Limb (tissue), 2 donors: ENCODE measurements around the gene GLE1.

Source experiments
- DNase-seq, 2 donors: peaks; one replicate each; pipeline ENCODE4 v3.0.0-alpha.2; 2016; ENCODE audit errors: extremely low spot score in 2 of 2

GLE1 gene, protein sequence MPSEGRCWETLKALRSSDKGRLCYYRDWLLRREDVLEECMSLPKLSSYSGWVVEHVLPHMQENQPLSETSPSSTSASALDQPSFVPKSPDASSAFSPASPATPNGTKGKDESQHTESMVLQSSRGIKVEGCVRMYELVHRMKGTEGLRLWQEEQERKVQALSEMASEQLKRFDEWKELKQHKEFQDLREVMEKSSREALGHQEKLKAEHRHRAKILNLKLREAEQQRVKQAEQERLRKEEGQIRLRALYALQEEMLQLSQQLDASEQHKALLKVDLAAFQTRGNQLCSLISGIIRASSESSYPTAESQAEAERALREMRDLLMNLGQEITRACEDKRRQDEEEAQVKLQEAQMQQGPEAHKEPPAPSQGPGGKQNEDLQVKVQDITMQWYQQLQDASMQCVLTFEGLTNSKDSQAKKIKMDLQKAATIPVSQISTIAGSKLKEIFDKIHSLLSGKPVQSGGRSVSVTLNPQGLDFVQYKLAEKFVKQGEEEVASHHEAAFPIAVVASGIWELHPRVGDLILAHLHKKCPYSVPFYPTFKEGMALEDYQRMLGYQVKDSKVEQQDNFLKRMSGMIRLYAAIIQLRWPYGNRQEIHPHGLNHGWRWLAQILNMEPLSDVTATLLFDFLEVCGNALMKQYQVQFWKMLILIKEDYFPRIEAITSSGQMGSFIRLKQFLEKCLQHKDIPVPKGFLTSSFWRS

DNA sequence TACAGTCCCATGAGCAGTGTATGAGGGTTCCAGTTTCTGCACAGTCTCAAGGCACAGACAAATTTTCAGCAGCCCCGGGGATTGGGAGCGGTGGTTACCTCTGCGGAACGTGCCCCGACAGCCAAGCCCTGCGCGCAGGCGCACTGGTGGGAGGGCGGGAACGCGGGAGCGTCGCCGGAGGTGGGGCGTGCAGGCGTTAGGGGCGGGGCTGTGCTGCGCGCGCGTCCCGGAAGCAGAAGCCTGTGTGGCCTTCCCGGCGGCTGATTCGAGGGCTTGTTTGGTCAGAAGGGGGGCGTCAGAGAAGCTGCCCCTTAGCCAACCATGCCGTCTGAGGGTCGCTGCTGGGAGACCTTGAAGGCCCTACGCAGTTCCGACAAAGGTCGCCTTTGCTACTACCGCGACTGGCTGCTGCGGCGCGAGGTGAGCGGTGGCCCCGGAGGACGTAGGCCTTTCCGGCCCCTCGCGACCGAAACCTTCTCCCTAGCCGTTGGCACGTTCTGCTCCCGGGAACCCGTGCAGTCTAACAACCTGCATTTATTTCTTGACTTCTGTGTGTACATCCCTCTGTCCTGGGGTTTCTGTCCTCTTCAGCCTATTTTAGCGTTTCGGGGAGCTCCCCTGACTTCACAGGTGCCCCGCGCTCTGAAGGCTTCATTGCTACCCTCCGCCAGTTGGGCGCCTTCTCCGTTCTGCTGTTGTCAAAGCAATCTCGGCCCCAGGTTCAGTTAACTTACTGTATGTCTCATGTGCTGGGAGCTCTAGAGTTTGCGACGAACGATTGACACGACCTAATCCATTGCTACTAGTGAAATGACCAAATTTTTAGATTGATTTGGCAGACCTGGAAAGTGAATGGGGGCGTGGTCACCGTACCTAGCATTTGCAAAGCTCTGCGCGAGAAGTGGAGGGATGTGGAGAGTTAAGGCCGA, at the start of gene GLE1:
GLE1 (plus strand) TSS at position 235 of the 929 bp plus-strand sequence; CDS start at position 322, 87 bp downstream.
- DNase-seq = peak; percentile 96 to 98

DNA sequence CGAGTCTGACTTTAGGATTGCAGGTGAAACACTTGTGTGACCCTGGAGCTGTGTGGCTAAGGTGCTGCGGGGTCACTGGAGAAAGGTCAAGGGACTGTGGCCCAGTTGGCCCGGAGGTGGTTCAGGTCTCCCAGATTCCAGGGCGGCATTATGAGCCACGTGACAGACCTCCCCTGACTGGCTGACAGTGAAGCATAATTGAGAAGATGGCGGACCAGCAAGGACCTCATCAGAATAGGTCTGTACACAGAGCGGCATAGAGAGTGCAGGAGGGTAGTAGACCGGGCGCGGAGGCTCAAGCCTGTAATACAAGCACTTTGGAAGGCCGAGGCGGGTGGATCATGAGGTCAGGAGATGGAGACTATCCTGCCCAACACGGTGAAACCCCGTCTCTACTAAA, 49.5 kb upstream of the GLE1 start:
- no peak for DNase-seq

DNA sequence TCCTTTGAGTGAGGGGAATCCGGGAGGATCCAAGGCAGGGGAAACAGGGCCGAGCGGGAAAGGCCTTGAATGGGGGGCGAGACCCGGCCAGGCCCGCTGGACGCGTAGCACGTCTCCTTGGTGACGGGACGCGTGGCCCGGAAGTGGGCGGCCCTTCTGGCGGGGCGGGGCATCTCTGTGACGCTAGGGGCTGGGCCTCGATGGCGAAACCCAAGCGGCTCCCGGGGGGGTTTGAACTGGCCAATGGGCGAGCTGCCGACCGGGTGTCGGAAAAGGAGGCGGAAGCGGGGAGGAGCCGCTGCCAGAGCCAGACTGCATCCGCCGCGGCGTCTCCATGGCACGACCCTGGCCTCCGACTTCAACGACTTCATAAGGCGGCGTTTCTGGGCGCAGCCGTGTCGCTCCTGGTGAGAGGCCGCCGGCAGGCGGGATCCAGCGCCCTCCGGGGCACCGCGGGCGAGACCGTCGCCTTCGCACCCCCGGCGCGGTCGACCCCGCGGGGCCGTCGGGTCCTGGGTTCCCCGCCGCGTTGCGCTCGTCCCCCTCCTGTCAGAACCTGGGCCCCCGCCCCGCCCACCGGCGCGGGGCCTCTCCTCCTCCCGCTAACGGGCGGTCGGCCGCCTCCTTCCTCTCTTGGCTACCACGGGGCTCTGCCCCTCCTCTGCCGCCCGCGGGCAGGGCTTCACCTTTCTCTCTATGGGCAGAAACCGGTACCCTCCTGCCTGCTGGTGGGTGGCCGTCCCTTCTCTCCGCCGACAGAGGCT, 48.5 kb upstream of the GLE1 start, which contains the start of gene ODF2:
ODF2 (plus strand) TSS at position 158 of the 764 bp plus-strand sequence; CDS start at position 244, 86 bp downstream.
- peak; percentile 97 to 99 for DNase-seq

DNA sequence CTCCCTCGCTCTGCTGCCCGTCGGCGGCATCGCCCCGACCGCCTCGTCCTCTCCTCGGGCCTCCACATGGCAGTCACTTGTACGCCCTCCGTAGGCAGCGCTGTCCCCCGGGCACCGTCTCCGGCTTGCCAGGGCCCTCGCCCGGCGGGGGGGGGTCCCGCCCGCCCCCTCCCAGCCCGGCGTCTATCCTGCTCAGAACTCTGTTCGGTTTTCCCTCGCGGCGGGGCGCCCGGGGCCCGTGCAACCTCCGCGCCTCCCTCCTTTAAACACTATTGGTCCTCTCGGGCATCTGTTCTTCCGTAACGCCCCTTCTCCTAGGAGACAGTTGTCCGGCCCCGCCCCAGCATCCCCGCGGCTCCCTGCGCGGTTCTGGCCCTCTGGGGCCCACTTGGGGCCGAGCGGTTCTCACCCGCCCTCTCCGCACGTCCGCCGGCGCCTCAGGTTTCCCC, 47.9 kb upstream of the GLE1 start:
- DNase-seq = peak; percentile 45 to 76

DNA sequence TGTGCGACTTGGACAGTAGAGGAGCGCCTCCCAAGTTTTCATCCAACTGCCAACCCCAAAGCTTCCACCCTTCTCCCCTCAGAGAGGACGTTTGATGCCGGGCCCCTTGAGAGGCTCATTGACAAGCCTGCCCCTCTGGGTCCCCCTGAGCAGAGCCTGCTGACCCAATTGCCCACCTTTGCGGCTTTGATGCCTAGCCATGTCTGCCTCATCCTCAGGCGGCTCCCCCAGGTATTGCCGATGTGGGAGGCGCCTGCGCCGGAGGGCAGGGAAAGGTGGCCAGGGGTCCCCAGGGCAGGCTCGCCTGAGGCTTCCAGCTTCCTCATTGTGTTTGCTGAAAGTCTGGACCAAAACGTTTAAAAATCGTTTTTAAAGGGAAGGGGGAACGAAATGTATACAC, 47.3 kb upstream of the GLE1 start:
- no peak for DNase-seq

DNA sequence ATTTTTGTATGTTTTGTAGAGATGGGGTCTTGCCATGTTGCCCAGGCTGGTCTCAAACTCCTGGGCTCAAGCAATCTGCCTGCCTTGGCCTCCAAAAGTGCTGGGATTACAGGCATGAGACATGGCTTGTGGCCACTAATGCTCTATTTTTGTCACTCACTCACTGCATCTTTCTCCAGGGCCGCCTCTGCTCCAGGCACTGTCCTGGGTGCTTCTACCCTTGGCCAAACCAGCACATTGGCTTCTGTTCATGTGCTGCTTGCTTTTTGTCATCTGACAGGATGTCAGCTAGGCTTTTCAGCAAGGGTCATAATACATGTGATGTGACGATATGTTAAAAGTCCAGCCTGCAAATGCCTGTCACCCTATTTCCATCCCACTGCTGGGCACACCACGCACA, 45.5 kb upstream of the GLE1 start:
- DNase-seq = no peak

DNA sequence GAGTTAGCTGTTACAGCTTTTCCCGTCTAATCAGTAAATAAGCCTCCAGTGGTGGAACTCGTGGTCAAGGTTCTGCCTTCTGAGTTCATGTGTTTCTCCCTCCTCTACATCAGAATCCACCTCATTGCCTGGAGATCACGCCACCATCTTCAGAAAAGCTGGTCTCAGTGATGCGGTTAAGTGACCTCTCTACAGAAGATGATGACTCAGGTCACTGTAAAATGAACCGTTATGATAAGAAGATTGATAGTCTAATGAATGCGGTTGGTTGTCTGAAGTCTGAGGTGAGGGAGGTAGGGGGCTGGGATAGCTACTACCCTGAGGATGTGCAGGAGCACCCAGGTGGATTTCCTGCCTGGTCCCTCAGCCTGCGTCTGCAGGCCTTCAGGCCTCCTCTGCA, 35.4 kb upstream of the GLE1 start:
- no peak for DNase-seq

DNA sequence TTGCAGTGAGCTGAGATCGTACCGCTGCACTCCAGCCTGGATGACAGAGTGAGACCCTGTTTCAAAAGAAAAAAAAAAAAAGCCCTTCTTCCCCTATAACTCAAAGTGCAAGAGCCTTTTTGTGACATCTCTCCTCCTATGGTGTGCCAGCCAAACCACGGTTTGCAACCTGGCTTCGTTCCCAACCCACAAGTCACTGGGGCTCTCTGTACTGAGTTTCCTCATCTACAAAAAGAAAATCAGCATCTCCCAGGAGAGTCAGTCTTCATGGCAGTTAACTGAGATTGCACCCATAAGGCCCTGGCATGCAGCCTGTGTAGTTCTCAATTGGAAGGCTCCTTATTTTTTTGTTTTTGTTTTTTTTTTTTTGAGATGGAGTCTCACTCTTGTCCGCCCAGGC, 34.0 kb upstream of the GLE1 start:
- no peak for DNase-seq

DNA sequence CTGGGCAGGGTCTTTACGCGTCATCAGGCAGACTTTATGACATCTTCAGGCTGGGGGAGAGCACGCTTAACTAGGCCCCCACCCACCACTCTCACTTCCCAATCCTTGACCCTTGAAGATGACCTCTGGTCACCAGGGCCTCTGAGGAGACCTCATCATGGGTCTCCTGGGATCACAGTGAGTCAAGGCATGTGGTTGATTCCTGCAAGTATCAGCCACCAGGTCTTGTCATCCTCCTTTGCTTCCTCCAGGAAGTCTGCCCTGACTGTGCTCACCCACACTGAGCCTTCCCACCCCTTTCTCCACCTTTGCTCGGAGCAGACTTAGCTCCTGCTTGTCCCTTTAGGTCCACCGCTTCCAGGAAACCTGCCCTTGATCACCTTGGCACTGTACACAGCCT, 31.4 kb upstream of the GLE1 start:
- DNase-seq = no peak

DNA sequence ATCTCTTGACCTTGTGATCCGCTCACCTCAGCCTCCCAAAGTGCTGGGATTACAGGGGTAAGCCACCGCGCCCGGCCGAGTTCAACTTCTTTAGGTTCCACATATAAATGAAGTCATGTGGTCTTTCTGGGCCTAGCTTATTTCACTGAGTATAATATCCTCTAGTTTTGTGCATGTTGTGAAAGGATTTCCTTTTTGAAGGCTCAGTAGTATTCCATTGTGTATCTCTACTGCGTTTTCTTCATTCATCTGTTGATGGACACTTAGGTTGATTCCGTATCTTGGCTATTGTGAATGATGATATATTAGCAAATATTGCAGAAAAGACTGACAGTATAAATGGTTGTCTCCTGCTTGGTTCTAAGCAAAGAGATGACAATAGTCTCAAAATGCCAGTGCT, 28.7 kb upstream of the GLE1 start:
- no peak for DNase-seq

DNA sequence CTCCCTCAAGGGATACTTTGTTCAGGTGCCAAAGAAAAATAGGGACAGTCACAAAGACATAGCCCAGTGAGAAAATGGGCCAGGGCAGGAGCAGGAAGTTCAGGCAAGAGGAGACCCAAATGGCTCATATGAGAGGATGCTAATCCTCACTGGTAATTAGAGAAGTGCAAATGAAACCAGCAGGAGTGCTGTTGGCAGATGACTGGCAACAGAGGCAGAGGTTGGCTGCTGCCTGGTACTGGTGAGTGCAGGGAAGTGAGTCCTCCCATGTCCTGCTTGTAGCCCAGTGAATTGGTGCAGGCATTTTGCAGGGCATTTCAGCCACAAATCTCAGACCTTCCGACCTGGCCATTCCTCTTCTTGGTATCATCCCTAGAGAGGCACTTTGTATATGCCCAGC, 25.3 kb upstream of the GLE1 start:
- no peak for DNase-seq

DNA sequence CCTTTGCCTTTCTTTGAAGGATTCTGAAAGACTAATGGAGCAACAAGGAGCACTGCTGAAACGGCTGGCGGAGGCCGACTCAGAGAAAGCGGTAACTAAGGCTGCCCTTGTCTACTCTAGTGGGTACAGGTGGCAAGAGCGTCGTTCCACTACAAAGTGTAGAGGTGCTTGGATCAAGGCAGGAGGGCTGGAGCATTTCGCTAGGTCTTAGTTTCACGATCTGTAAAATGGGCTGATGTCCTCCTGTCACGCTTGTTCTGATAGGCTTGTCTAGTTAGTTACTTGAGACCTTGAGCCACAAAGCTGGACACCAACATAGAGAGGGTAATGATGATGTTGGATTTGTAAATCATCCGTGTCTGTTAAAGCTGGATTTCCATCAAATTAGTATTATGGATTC, 23.0 kb upstream of the GLE1 start:
- DNase-seq = no peak

DNA sequence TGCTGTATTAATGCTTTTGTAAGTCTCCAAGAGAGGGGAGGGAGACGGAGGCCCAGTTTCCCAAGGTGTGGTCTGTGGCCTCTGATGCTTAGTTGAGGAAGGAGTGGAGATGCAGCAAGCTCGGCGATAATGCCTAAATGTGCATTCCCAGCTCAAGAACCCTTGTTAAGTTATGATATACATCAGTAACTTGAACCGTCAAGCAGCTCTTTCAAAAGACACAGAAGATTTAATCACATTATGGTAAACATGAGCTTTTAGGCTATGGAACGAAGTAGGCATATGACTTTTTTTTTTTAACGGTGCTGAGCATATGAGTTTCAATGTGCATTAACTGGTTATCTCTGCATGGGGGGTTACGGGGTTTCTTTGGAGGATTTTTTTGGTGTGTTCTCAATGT, 22.3 kb upstream of the GLE1 start:
- no peak for DNase-seq

DNA sequence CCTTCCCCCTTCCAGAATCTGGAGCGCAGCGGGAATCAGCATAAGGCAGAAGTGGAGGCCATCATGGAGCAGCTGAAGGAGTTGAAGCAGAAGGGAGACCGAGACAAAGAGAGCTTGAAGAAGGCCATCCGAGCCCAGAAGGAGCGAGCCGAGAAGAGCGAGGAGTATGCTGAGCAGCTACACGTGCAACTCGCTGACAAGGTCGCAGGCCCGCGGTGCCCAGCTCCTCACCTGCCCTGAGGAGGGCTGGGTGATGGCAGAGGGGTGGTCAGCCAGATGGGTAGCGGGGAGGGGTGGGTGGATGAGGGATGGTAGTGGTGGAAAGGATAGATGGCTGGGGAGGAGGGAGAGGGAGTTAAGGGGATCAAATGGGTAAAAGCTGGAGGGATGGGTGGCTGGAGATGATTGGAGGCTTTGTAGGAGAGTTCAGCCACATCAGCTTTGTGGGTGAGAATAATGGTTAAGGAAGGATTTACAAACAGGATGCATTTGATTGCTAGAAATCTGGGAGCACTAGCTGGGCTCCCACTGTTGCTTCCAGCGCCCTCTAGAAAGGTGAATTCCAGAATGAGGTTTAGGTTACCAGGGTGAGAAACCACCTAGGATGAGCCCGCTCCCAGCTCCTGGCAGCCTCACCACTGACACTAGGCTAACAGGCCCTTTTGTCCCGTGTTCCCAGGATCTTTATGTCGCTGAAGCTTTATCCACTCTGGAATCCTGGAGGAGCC, 19.7 kb upstream of the GLE1 start:
- DNase-seq = no peak

DNA sequence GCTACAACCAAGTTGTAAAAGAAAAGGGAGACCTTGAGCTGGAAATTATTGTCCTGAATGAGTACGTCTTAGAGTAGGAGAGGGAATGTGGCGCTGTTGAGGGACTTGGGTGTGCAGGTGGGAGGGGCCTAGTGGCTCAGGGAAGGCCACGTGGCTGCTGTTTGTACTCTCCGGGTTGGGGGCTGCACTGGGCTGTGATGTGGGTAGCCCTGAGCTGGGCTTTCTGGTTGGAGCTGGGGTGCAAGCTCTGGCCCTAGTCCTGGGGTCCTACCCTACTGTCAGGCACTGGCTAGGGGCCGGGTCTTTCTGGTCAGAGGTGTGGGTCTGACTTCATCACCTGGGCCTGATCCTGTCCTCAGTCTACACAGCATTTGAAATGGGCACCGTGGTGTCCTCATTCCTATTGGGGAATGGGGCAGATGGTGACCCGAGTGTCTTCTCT, 19.1 kb upstream of the GLE1 start:
- DNase-seq = no peak

DNA sequence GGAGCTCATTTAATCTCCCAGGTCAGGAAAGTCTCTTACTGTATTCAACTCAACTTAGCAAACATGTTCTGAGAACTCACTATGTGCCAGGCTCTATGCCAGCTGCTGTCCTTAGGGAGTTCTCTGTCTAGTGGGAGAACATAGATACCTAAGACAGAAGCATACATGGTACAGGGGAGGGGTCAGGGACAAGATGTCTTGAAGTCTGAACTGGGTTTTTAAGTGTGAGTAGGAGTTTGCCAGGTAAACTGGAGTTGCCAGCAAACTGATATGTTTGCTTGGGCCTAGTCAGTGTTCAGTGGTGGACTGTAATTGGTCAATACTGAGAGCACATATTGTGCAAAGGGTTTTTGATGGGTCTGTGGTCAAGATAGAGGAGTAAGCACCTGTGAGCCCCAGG, 18.3 kb upstream of the GLE1 start:
- DNase-seq = no peak

DNA sequence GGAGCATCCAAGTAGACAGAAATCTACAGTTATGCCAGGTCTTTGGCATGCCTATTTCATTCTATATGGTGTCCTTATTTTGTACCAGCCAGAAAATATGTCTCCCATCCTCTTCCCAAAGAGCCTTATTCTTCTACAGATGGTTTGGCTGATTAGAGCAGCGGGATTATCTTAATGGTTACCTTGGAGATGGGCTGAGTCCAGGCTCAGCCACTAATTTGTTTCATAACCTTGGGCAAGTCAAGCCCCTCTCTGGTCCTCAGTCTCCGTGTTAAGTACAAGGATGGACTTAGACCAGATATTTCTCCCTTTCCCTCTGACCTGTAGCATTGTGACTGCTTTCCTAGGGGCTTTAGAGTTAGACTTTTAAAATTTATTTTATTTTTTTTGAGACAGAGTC, 11.1 kb upstream of the GLE1 start:
- DNase-seq = no peak

DNA sequence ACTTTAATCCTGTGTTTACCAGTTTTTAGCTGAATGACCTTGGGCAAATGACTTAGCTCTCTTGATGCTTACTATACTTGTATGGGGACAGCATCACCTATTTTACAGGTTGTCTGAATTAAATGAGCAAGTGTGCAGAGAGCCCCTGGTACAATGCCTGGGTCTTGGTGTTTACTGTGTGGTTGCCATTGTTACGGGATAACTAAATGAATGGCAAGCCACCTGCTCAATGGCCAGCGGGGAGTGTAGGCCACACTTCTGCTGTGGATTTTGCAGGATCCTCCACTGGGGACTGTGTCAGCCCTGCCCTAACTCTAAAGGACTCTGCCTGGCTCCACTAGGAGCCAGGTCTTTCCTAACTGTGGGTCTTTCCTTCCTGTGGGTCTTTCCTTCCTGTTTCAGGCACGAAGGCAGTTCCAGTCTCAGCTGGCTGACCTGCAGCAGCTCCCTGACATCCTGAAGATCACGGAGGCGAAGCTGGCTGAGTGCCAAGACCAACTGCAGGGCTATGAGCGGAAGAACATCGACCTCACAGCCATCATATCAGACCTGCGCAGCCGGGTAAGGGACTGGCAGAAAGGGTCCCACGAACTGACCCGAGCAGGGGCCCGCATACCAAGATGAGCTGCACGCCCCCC, 10.3 kb upstream of the GLE1 start:
- peak; percentile 18 to 46 for DNase-seq

DNA sequence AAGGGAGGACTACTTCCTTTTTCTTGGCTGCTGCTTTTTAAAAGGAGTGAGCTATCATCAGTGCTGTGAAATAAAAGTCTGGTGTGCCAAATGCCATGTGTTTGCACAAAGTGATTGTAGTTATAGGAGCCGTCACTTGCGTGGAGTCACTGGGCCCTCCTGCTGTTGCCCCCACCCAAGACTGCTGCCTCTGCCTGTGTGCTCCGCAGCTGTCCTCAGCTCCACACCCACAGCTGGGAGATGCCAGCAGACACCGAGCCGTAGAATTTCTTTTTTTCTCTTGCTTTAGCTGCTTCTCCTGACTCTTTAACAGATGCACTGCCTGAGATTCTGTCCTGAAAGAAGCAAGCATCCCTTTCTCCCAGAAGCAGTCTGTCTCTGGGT, 9.8 kb upstream of the GLE1 start:
- peak in 1 of 2 donors; percentile 4 for DNase-seq

DNA sequence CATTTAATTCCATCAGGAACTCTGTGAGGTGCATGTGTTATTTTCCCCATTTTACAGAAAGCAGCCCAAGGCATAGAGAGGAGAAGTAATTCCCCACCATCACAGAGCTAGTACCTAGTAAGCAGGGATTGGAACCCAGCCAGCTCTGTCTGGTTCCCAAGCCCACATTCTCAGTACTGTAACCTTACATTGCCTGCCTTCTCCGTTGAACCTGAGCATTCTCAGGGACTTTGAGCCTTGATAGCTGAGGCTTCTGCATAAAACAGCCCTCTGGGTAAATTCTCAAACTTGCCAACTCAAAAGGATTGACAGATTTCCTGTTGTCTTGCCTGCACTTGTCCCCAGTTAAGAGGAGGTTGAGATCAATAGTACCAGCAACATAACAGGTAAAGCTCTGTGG, 9.2 kb upstream of the GLE1 start:
- DNase-seq = no peak
